GM21526 (cell line): ENCODE data around the gene E2F3.
"Not testable (repeated sequence)": the region's sequence is repeated elsewhere in the genome, so short reads cannot be mapped to it uniquely, and the experiment has no call there.

Source experiments
- ATAC-seq: cut with Tn5 transposase; IDR thresholded peaks from one replicate; pipeline ENCODE4 v1.9.1; 2021; ENCODE audit warnings: moderate library complexity; ENCODE audit not compliant: unreplicated experiment, low FRiP score

E2F3 gene

GRCh38 chr6:20464041-20464440 is 62.4 kb downstream of the E2F3 start:
- no peak for ATAC-seq

DNA sequence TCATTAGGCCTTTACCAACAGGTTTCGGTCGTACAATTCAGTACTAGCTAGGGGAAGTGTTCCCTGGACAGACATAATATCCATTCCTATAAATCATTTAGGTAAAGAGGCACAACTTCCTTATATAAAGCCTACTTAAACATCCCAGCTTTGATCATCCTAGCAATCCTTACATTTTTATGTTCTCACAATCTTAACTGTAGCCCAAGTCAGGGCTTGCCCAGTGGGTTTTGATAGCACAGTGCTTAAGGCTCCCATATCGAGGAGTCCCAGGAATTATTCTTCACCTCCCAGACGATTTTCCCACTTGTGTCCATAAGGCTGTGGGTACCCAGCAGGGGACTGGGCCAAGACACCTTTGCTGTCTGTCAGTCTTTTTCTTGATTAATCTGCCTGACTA is 63.2 kb downstream of the E2F3 start:
- no peak for ATAC-seq

DNA sequence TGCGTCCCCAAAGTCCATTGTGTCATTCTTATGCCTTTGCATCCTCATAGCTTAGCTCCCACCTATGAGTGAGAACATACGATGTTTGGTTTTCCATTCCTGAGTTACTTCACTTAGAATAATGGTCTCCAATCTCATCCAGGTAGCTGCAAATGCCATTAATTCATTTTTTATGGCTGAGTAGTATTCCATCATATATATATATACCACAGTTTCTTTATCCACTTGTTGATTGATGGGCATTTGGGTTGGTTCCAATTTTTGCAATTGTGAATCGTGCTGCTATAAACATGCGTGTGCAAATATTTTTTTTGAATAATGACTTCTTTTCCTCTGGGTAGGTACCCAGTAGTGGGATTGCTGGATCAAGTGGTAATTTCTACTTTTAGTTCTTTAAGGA is 63.9 kb downstream of the E2F3 start:
- not testable (repeated sequence) for ATAC-seq

GRCh38 chr6:20467437-20467836 is 65.8 kb downstream of the E2F3 start:
- peak; percentile 40 for ATAC-seq

DNA sequence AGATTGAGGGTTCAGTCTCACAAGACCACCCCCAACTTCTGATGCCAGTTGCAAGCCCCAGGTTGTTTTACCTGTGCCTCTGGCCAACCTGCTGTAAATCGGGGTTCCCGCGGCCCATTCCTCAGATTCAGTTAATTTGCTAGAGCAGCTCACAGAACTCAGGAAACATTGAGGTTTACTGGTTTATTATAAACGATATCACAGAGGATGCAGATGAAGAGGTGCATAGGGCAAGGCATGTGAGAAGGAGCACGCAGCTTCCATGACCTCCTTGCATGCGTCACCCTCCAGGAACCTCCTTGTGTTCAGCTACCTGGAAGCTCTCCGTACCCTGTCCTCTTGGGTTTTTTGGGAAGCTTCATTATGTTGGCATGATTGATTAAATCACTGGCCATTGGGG is 66.5 kb downstream of the E2F3 start:
- ATAC-seq, result no peak

DNA sequence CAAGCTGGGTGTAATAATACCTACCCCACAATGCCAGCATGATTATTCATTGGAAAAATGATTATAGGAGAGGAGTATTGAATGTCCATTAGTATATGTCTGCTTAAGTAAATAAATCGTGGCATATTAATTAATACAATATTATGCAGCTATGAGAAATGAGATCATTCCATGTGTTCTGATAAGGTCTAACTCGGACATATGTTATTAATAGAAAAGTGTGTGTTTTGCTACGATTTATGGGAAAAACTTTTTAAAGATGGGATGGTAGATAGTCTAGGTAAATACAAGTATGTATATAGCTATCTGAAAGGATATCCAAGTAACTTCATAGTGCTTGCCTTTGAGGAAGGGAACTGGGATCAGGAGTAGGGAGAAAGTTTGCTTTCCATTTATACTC is 71.1 kb downstream of the E2F3 start:
- ATAC-seq, result no peak

DNA sequence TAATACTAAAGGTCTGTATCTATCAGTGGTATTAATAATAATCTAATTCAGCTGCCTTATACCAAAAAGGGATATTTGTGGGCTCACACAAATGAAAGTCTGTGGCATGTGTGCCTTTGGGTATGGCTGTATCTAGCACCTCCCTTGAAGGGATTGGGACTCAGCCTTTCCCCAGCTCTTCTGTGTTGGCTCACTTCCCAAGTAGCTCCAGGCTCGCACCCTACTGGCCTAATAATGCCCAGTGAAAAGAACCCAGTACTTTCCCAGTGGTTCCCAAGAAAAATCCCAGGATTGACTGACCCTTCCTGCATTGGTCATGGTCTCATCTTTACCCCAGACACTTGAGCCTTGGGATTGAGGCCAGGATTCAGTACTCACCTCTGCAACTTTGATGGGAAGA is 71.8 kb downstream of the E2F3 start:
- no peak for ATAC-seq

DNA sequence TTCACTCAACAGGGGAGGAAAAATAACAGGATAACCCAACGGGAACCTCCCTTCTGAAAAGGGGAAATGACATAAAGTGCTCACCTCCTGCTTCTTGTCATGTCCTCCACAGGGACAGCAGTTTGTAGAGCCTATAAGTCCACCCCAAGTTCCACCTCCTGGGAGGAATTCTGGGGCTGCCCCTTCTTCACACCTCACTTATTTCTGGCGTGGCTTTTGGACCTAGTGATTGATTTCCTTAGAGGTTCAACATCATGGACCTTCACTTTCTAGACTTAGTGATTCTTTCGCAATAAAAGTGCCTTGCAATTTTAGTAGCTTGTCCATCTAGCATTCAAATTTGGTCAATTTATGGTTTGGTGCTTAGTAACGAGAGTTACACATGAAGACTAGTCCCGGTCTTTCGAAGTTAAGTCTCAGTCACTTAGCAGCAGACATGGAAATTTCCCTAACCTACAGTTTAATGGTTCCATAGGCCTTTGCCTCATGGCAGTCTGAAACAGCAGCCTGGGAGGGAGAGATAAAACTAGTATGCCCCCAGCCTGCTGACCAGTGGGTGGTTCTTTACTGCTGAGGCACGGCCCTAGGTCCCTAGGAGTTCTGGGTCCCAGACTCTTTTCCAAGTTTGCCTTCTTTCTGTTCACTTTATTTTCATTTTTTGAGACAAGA is 73.3 kb downstream of the E2F3 start:
- ATAC-seq, result no peak

- no peak for ATAC-seq
Measured at GRCh38 chr6:20476501-20477043, 74.9 kb downstream of the E2F3 start.

GRCh38 chr6:20477485-20477884 is 75.8 kb downstream of the E2F3 start:
- ATAC-seq, result no peak

DNA sequence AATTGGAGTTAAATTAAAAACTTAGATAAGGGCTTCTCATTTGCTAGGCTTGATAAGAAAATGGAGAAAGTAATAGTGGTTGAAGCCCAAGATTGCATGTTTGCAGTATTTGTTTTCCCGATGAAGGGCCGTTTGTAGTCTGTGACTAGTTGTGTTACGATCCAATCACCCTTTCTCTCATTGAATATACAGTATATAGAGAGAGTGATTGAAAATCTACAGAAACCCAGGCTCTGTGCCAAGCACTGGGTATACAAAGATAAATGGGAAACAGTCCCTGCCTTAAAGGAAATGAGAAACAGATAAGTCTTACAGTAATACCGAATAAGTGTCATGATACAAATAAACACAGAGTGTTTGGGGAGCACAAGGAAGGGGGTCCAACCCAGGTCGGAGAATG is 77.4 kb downstream of the E2F3 start:
- no peak for ATAC-seq

DNA sequence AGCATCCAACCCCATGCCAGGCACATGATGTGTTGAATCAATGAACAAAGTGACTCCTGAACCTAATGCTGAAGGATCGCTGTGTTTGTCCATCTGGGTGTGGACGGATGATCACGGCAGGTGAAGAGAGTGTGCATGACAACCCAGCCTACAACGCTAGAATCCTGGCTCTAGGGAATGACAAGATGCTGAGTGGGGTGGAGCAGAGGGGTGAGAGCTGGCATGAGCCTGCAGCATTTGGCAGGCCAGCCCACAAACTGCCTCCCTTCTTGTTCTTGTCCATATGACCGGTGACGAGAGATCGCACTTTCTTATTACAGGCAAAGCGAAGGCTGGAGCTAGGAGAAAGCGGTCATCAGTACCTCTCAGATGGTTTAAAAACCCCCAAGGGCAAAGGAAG is 77.8 kb downstream of the E2F3 start:
- ATAC-seq, result no peak

DNA sequence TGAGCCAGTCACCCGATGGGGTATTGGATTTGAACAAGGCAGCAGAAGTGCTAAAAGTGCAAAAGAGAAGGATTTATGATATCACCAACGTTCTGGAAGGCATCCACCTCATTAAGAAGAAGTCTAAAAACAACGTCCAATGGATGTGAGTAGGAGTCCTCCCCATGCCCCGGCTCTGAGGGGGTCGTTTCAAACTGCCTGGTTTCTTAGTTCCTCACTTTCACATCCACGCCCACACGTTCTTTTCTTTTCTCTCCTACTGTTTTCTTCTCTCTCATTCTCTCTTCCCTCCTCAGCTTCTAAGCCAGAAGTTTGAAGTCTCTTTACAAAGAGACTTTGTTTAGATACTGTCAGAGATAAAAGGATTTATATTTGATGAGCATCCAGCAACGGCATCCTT is 79.6 kb downstream of the E2F3 start:
- no peak for ATAC-seq

DNA sequence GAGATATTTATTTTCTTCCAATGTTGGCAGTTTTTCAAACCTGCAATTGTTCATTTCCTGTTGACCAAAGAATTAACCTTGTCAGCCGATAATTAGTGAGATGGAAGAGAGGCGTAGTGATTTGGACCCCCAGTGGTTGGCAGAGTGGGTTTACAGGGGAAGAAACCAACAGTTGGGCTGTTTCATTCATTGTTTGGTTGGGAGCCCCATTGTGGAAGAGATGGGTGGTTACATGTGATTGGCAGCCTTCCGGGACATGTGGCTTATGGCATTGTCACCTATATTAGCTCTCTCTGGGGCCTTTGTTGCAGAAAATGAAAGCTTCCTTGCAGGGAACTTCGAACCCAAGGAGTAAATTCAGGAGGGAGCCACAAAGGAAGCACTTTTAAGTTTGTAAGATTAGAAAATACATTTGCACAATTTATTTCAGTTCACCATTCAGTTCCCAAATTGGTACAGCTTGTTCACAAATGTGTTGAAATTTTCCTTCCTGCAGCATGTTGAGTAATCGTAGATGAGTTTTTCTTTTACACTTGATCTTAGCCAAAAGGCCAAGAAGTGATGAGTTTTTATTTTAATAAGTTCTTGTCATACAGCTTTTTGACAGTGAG is 82.3 kb downstream of the E2F3 start:
- no peak for ATAC-seq

DNA sequence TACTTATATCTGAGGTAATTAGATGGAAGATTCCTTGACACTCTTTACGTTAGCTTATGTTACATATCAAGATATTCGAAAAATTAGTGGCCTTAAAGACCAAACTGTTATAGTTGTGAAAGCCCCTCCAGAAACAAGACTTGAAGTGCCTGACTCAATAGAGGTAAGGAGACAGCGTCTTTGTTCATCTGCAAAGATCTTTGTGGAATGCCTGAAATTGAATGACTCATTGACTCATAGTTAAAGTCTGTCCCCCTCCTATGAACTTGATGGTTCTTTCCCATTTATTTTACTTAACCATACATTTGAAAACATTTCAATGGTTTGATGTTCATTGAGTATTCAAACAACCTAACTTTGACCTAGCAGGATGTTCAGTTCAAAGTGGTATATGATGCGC is 85.0 kb downstream of the E2F3 start:
- no peak for ATAC-seq

- ATAC-seq, result no peak
Measured at GRCh38 chr6:20487669-20488375, 86.1 kb downstream of the E2F3 start.

DNA sequence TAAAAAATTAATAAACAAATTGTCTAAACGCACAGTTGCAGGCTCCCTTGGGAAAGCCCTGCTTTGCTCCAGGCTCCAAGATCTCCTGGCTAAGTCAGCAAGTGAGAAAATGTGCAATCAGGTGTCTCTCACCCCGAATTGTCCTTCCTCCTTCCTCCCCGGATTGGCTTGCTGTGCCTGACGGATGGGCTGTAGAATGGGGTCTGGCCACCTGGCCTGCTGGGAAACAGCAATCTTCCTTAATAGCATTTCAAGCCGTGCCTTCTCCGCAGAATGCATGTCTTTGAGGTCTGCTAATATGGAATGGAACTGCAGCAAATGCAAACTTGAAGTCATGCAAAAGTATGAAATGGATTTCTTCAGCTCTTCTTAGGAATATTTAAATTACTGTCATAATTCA is 88.9 kb downstream of the E2F3 start:
- ATAC-seq, result no peak

GRCh38 chr6:20492099-20492498 is 90.4 kb downstream of the E2F3 start:
- no peak for ATAC-seq

GRCh38 chr6:20497216-20498040 is 95.7 kb downstream of the E2F3 start:
- ATAC-seq, result no peak

DNA sequence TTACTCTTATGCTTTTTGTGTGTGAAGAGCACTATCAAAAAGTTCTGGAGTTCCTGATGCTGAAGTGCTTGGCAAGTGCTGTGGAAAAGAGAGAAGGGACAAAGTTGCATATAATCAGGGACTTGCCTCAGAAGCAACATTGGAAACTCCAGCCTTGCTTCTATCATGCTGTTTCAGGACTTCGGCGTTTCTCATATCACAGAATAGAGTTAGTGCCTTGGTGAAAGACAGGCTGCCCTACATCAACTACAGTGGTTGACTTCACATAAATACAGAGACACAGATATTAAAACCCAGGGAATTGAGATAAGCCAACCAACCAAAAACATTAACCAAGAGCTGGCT is 96.3 kb downstream of the E2F3 start:
- no peak for ATAC-seq

DNA sequence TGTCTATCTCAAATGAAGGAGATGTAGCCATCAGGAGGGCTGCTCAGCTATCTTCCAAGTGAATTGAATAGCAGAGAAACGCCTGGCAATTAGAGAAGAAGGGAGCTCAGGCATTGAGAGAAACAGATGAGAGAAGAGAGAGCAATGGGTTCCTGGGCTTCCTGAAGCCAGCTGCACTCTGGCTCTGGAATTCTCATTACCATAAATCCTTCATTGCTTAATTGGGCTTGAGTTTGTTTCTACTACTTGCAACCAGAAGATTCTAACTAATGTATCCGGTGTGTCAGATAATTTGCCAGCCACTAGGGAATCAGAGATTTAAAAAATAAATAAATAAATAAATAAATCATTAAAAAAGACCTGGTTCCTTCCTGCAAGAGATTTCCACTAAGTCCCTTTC is 107.5 kb downstream of the E2F3 start:
- no peak for ATAC-seq
